ENCODE results near the gene FAM168B. TPM values are rescaled to one million over a fixed set of nuclear protein-coding genes. Genes with fewer than 3 reads are reported as not detected.
"Not testable (repeated sequence)": the region's sequence is repeated elsewhere in the genome, so short reads cannot be mapped to it uniquely, and the experiment has no call there.

Gene FAM168B
- total RNA-seq, 2 experiments from 2014 or later: 74.1 to 76.4 TPM

- Histone ChIP-seq H3K4me3 (ENCODE audit: low read length) (no peak overlapping the region), H3K27ac (ENCODE audit: low read depth in 1 of 2, low read length in 2 of 2) (no peak overlapping the region), H3K36me3 (ENCODE audit: insufficient read depth, low read length) (peaks cover 86% of the 10 kb centered on the region), H3K27me3 (ENCODE audit: control insufficient read depth in 1 of 2, insufficient read depth in 2 of 2, low read length in 2 of 2) (no peaks in the 10 kb centered on the region), H3K9me3 (ENCODE audit: control insufficient read depth in 1 of 2, insufficient read depth in 1 of 2, low read length in 2 of 2) (no peaks in the 10 kb centered on the region), H3K4me1 (ENCODE audit: insufficient read depth, low read length) (peaks cover 13% of the 10 kb centered on the region)
- TF ChIP-seq CTCF (IDR thresholded peaks at IDR 0.05): no peak
- Mint-ChIP-seq H3K4me1 (ENCODE audit: low read depth) (peaks cover 59% of the 10 kb centered on the region), H3K9me3 (no peaks in the 10 kb centered on the region), H3K27ac (no peak overlapping the region), H3K27me3 (no peaks in the 10 kb centered on the region), H3K36me3 (ENCODE audit: low read depth) (peaks cover 93% of the 10 kb centered on the region), H3K4me3 (no peak overlapping the region)
- no peak for DNase-seq
- CTCF ChIA-PET: interaction anchor here (1.6 kb wide), 1 partner anchor 10 kb away, joined by 3 read pairs; no protein-coding TSS in a partner anchor
- intact Hi-C loops (cut with DNase I, micrococcal nuclease): no loop called here
- no peak for ATAC-seq (ENCODE audit: poor library complexity)
- POLR2A ChIA-PET: interaction anchor here (0.7 kb wide), 1 partner anchor 269 kb away, joined by 3 read pairs; no protein-coding TSS in a partner anchor
Observed at GRCh38 chr2:131077182-131077846, 15.9 kb downstream of the FAM168B start.

DNA sequence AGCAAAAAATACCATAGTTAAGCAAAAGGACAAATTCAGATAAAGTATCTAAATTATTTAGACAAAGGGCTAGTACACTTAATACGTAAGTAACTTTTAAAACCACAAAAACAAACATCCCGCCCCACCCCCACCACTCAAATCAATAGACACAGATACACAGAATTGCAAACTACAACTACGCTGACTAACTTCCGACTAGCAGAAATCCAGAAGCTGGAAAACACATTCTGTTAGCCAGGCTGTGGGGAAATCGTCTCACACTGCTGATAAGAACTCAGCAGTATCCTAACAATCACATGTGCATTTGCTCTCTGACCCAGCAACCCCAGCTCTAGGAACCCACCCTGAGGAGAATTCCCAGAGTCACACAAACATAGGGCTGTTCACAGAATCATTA lies 16.6 kb downstream of the FAM168B start:
- peaks cover 86% of the 10 kb centered on the region for H3K36me3 ChIP-seq (ENCODE audit: insufficient read depth, low read length)
- H3K4me1 ChIP-seq (ENCODE audit: insufficient read depth, low read length): peaks cover 13% of the 10 kb centered on the region
- Mint-ChIP-seq H3K4me1 (ENCODE audit: low read depth) (peaks cover 55% of the 10 kb centered on the region), H3K9me3 (no peaks in the 10 kb centered on the region), H3K27ac (no peak overlapping the region), H3K4me3 (no peak overlapping the region), H3K36me3 (ENCODE audit: low read depth) (peaks cover 91% of the 10 kb centered on the region), H3K27me3 (no peaks in the 10 kb centered on the region)
- ChIA-PET CTCF (no interaction called here), POLR2A (interaction anchor here (0.7 kb wide), 1 partner anchor 270 kb away, joined by 3 read pairs; no protein-coding TSS in a partner anchor)
- H3K4me3 ChIP-seq (ENCODE audit: low read length): no peak overlapping the region
- ATAC-seq (ENCODE audit: poor library complexity): no peak
- no peaks in the 10 kb centered on the region for H3K9me3 ChIP-seq (ENCODE audit: control insufficient read depth in 1 of 2, insufficient read depth in 1 of 2, low read length in 2 of 2)
- no peaks in the 10 kb centered on the region for H3K27me3 ChIP-seq (ENCODE audit: control insufficient read depth in 1 of 2, insufficient read depth in 2 of 2, low read length in 2 of 2)
- intact Hi-C loops (cut with DNase I, micrococcal nuclease): no loop called here
- DNase-seq: no peak
- no peak overlapping the region for H3K27ac ChIP-seq (ENCODE audit: low read depth in 1 of 2, low read length in 2 of 2)
- TF ChIP-seq CTCF (IDR thresholded peaks at IDR 0.05): no peak

GRCh38 chr2:131075578-131075977 lies 17.7 kb downstream of the FAM168B start:
- Histone ChIP-seq H3K36me3 (ENCODE audit: insufficient read depth, low read length) (peaks cover 87% of the 10 kb centered on the region), H3K4me1 (ENCODE audit: insufficient read depth, low read length) (peaks cover 13% of the 10 kb centered on the region)
- H3K4me3 ChIP-seq (ENCODE audit: low read length); H3K27me3 Mint-ChIP-seq; H3K9me3 ChIP-seq (ENCODE audit: control insufficient read depth in 1 of 2, insufficient read depth in 1 of 2, low read length in 2 of 2); H3K9me3 Mint-ChIP-seq; ATAC-seq (ENCODE audit: poor library complexity); intact Hi-C loops (cut with DNase I, micrococcal nuclease); H3K27ac ChIP-seq (ENCODE audit: low read depth in 1 of 2, low read length in 2 of 2); POLR2A ChIA-PET; H3K27me3 ChIP-seq (ENCODE audit: control insufficient read depth in 1 of 2, insufficient read depth in 2 of 2, low read length in 2 of 2); H3K27ac Mint-ChIP-seq; H3K4me3 Mint-ChIP-seq; DNase-seq; CTCF ChIA-PET: not testable (repeated sequence)
- Mint-ChIP-seq H3K4me1 (ENCODE audit: low read depth) (peaks cover 50% of the 10 kb centered on the region), H3K36me3 (ENCODE audit: low read depth) (peaks cover 92% of the 10 kb centered on the region)

DNA sequence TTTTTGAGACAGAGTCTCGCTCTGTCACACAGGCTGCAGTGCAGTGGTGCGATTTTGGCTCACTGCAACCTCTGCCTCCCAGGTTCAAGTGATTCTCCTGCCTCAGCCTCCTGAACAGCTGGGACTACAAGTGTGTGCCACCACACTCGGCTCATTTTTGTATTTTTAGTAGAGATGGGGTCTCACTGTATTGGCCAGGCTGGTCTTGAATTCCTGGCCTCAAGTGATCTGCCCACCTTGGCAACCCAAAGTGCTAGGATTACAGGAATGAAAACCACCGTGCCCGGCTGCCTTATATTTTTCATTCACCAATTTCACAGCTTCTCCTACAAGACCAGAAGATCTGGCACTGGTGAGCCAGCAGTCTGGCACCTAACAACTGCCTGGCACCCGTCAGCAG lies 25.1 kb downstream of the FAM168B start:
- H3K4me3 Mint-ChIP-seq; intact Hi-C loops (cut with DNase I, micrococcal nuclease); H3K27me3 ChIP-seq (ENCODE audit: control insufficient read depth in 1 of 2, insufficient read depth in 2 of 2, low read length in 2 of 2); DNase-seq; H3K9me3 Mint-ChIP-seq; POLR2A ChIA-PET; H3K4me3 ChIP-seq (ENCODE audit: low read length); ATAC-seq (ENCODE audit: poor library complexity); H3K27ac Mint-ChIP-seq; H3K27me3 Mint-ChIP-seq; H3K9me3 ChIP-seq (ENCODE audit: control insufficient read depth in 1 of 2, insufficient read depth in 1 of 2, low read length in 2 of 2); H3K27ac ChIP-seq (ENCODE audit: low read depth in 1 of 2, low read length in 2 of 2); CTCF ChIA-PET; H3K4me1 ChIP-seq (ENCODE audit: insufficient read depth, low read length): not testable (repeated sequence)
- H3K36me3 ChIP-seq (ENCODE audit: insufficient read depth, low read length): peaks cover 64% of the 10 kb centered on the region
- Mint-ChIP-seq H3K36me3 (ENCODE audit: low read depth) (peaks cover 85% of the 10 kb centered on the region), H3K4me1 (ENCODE audit: low read depth) (peaks cover 40% of the 10 kb centered on the region)

All from CD4-positive, alpha-beta T cell (primary cell).